Neural progenitor cell (in vitro differentiated cells): Measurements from ENCODE around the gene UROS. TPM values are rescaled to one million over a fixed set of nuclear protein-coding genes. Genes with fewer than 3 reads are reported as not detected.

ENCODE experiments used
- DNase-seq: peaks from one replicate; pipeline ENCODE4 v3.0.0-alpha.2; 2016; ENCODE audit warnings: low spot score
- H2AFZ ChIP-seq: fragments of 200-600 bp; sonication (generic); replicated peaks from 2 replicates; pipeline ENCODE4 v1.6.1; 2016; ENCODE audit warnings: antibody characterized with exemption
- H3F3A ChIP-seq: fragments of 200-600 bp; sonication (generic); 2 replicates; pipeline ENCODE4 v1.6.1; 2016; ENCODE audit warnings: antibody characterized with exemption, low read depth
- H3K27ac ChIP-seq: fragments of 200-600 bp; sonication (generic); 2 replicates; pipeline ENCODE4 v1.5.1; 2016; ENCODE audit warnings: mild to moderate bottlenecking
- H3K27me3 ChIP-seq: fragments of 200-600 bp; sonication (generic); 2 replicates; pipeline ENCODE4 v1.6.1; 2016; ENCODE audit warnings: mild to moderate bottlenecking, moderate library complexity
- H3K36me3 ChIP-seq: fragments of 200-600 bp; sonication (generic); 2 replicates; pipeline ENCODE4 v1.5.1; 2016
- H3K4me1 ChIP-seq: fragments of 200-600 bp; sonication (generic); 2 replicates; pipeline ENCODE4 v1.6.1; 2016; ENCODE audit warnings: mixed run types
- H3K4me2 ChIP-seq: fragments of 200-600 bp; sonication (generic); 2 replicates; pipeline ENCODE4 v1.6.1; 2016
- H3K4me3 ChIP-seq: fragments of 200-600 bp; sonication (generic); 2 replicates; pipeline ENCODE4 v1.5.1; 2016
- H3K79me2 ChIP-seq: fragments of 200-600 bp; sonication (generic); 2 replicates; pipeline ENCODE4 v1.6.1; 2016; ENCODE audit warnings: low read depth
- H3K9ac ChIP-seq: fragments of 200-600 bp; sonication (generic); 2 replicates; pipeline ENCODE4 v1.6.1; 2016
- H3K9me3 ChIP-seq: fragments of 200-600 bp; sonication (generic); 2 replicates; pipeline ENCODE4 v1.5.1; 2016; ENCODE audit warnings: low read depth
- H4K20me1 ChIP-seq: fragments of 200-600 bp; sonication (generic); 2 replicates; pipeline ENCODE4 v1.6.1; 2016; ENCODE audit warnings: low read depth
- H3K27ac Mint-ChIP-seq: 3 replicates; pipeline ENCODE4 v1.8.0; 2021; ENCODE audit warnings: mixed read lengths
- H3K27me3 Mint-ChIP-seq: 2 replicates; pipeline ENCODE4 v1.8.0; 2022; ENCODE audit warnings: low read depth, mild to moderate bottlenecking, inconsistent platforms, moderate library complexity, mixed read lengths; ENCODE audit not compliant: insufficient read depth
- H3K36me3 Mint-ChIP-seq: 3 replicates; pipeline ENCODE4 v1.8.0; 2021; ENCODE audit warnings: mixed read lengths
- H3K4me1 Mint-ChIP-seq: 3 replicates; pipeline ENCODE4 v1.8.0; 2021; ENCODE audit warnings: mixed read lengths
- H3K4me3 Mint-ChIP-seq: 3 replicates; pipeline ENCODE4 v1.8.0; 2021; ENCODE audit warnings: mild to moderate bottlenecking, moderate library complexity, mixed read lengths
- H3K9me3 Mint-ChIP-seq: 3 replicates; pipeline ENCODE4 v1.8.0; 2020; ENCODE audit warnings: mixed read lengths
- EZH2 ChIP-seq: fragments of 200-600 bp; sonication (generic); IDR thresholded peaks from 2 replicates; pipeline ENCODE4 v1.6.1; 2017; ENCODE audit warnings: antibody characterized with exemption, mild to moderate bottlenecking, moderate library complexity
- EZH2phosphoT487 ChIP-seq: fragments of 200-600 bp; sonication (generic); IDR thresholded peaks from 2 replicates; pipeline ENCODE4 v1.6.1; 2017; ENCODE audit warnings: antibody characterized with exemption
- total RNA-seq: library from RNA; depleted of rRNA; stranded (reverse); fragments of >200 nt; gene quantifications from 2 replicates; pipeline ENCODE4 v1.2.3, GENCODE V29; 2015; ENCODE audit warnings: low replicate concordance
- TF ChIP-seq, protein P1 (sequence below): fragments of 200-600 bp; sonication (generic); IDR thresholded peaks from 2 replicates; pipeline ENCODE4 v1.5.1; 2017; ENCODE audit warnings: antibody characterized with exemption, mild to moderate bottlenecking

UROS gene
- total RNA-seq, 1 donor from 2014 or later: 82.2 TPM

DNA sequence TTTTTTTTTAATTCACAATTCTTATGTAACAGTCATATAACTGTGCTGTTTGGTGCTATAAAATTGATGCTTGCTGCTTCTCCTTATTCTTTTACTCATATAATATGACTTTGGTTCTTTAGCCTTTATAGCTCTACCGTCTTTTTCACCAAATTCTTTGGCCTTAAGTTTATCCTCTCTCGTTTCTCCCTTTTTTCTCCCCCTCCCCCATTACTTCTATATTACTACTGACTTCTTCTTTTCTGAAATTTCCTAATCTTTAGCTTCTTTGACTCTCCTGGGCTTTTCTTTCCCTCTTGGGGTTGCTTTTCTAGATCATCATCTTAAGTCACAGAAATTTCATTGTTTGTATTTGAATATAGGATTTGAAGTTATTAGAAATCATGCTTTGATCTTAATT is 4.1 kb upstream of the UROS start:
- DNase-seq: no peak
- peaks cover 24% of the 10 kb centered on the region for H4K20me1 ChIP-seq
- no peak overlapping the region for H3K4me3 ChIP-seq
- no peaks in the 10 kb centered on the region for H3F3A ChIP-seq
- Mint-ChIP-seq H3K4me1 (peaks cover 3% of the 10 kb centered on the region), H3K27ac (no peak overlapping the region), H3K4me3 (no peak overlapping the region), H3K9me3 (no peaks in the 10 kb centered on the region), H3K36me3 (peaks cover 15% of the 10 kb centered on the region), H3K27me3 (no peaks in the 10 kb centered on the region)
- H3K27me3 ChIP-seq: no peaks in the 10 kb centered on the region
- no peak overlapping the region for H2AFZ ChIP-seq
- H3K79me2 ChIP-seq: peaks cover 44% of the 10 kb centered on the region
- TF ChIP-seq, protein P1, sequence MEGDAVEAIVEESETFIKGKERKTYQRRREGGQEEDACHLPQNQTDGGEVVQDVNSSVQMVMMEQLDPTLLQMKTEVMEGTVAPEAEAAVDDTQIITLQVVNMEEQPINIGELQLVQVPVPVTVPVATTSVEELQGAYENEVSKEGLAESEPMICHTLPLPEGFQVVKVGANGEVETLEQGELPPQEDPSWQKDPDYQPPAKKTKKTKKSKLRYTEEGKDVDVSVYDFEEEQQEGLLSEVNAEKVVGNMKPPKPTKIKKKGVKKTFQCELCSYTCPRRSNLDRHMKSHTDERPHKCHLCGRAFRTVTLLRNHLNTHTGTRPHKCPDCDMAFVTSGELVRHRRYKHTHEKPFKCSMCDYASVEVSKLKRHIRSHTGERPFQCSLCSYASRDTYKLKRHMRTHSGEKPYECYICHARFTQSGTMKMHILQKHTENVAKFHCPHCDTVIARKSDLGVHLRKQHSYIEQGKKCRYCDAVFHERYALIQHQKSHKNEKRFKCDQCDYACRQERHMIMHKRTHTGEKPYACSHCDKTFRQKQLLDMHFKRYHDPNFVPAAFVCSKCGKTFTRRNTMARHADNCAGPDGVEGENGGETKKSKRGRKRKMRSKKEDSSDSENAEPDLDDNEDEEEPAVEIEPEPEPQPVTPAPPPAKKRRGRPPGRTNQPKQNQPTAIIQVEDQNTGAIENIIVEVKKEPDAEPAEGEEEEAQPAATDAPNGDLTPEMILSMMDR: no peak
- TF ChIP-seq EZH2phosphoT487: no peak
- TF ChIP-seq EZH2: no peak
- H3K27ac ChIP-seq: no peak overlapping the region
- H3K9ac ChIP-seq: no peak overlapping the region
- H3K36me3 ChIP-seq: peaks cover 29% of the 10 kb centered on the region
- H3K4me1 ChIP-seq: peaks cover 8% of the 10 kb centered on the region
- no peak overlapping the region for H3K4me2 ChIP-seq
- H3K9me3 ChIP-seq: no peaks in the 10 kb centered on the region

DNA sequence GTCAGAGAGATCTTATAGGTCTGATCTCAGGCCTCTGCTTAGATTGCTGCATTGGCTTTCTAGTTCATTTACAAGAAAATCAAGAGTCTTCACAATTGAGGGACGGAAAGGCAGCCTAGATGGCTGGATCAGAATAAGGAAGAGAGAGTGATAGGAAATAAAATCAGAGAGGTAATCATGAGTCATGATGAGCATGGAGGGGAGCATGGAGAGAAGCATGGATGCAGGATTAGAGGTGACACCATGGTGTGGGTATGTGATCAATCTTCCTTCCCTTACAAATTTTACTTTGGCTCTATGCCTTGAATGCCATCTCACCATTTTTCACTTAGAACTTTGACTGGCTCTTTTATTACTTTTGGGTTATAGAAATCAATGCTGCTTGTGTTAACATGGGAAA is 1.7 kb upstream of the UROS start:
- Histone ChIP-seq H2AFZ (no peak overlapping the region), H3K36me3 (peaks cover 10% of the 10 kb centered on the region), H3K4me1 (peaks cover 8% of the 10 kb centered on the region), H3K9ac (peak overlapping the region; percentile 98), H3K27me3 (no peaks in the 10 kb centered on the region), H3K79me2 (peaks cover 59% of the 10 kb centered on the region), H3K4me3 (peak overlapping the region; percentile 94), H4K20me1 (peaks cover 21% of the 10 kb centered on the region), H3K4me2 (peak overlapping the region; percentile 91), H3F3A (no peaks in the 10 kb centered on the region), H3K27ac (no peak overlapping the region), H3K9me3 (no peaks in the 10 kb centered on the region)
- Mint-ChIP-seq H3K27ac (no peak overlapping the region), H3K36me3 (peaks cover 11% of the 10 kb centered on the region), H3K27me3 (no peaks in the 10 kb centered on the region), H3K4me1 (peaks cover 8% of the 10 kb centered on the region), H3K9me3 (no peaks in the 10 kb centered on the region), H3K4me3 (no peak overlapping the region)
- DNase-seq: no peak
- TF ChIP-seq EZH2phosphoT487 (no peak), EZH2 (no peak)
- TF ChIP-seq, protein P1: no peak

DNA sequence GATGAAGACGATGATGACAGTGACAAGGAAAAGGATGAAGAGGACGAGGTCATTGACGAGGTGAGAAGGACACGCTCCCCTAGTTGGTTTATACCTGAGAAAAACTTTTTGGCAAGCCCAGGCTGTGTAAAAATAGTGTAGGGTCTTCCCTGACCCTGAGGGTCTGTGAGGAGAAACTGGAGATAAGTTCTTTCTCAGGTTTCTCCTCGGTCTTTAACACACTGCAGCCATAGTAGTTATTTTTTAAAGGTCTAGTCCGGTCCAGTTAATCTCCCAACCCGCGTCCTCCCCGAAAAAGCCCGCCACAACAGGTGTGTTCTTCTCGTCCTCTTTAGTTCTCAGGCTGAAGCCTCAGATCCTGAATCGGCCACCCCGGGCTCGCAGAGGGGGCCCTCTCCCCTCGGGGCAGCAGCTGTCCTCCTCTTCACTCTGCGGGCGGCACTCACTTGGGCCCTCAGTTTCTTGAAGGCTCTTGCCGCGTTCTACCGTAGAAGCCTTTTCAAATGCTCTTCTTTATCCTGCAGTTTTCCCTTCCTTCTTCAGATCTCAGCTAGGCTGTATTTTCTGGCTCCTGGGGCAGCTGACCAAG is 699 bp upstream of the UROS start:
- Mint-ChIP-seq H3K36me3 (peaks cover 6% of the 10 kb centered on the region), H3K4me3 (no peak overlapping the region), H3K9me3 (no peaks in the 10 kb centered on the region), H3K27me3 (no peaks in the 10 kb centered on the region), H3K27ac (no peak overlapping the region), H3K4me1 (peaks cover 8% of the 10 kb centered on the region)
- Histone ChIP-seq H3K27me3 (no peaks in the 10 kb centered on the region), H3K9ac (peak overlapping the region; percentile 98), H4K20me1 (peaks cover 21% of the 10 kb centered on the region), H3K27ac (no peak overlapping the region), H3K4me2 (peak overlapping the region; percentile 91), H2AFZ (peak overlapping the region; percentile 100), H3F3A (no peaks in the 10 kb centered on the region), H3K36me3 (peaks cover 10% of the 10 kb centered on the region), H3K4me3 (peak overlapping the region; percentile 94), H3K4me1 (peaks cover 8% of the 10 kb centered on the region), H3K79me2 (peaks cover 59% of the 10 kb centered on the region), H3K9me3 (no peaks in the 10 kb centered on the region)
- peak; percentile 35 for DNase-seq
- no peak for TF ChIP-seq EZH2phosphoT487
- TF ChIP-seq, protein P1: no peak
- no peak for TF ChIP-seq EZH2
